OCI-LY1 (cell line): ENCODE measurements around the gene BABAM1.

Experiments
- CTCF ChIP-seq: fragments of 200-600 bp; sonication (generic), shearing (Covaris generic); IDR thresholded peaks from 2 replicates; pipeline ENCODE4 v1.5.1; 2017; ENCODE audit warnings: mild to moderate bottlenecking, antibody characterized with exemption, low read length, moderate library complexity, mixed read lengths
- EZH2 ChIP-seq: fragments of 200-600 bp; sonication (generic), shearing (Covaris generic); IDR thresholded peaks from 2 replicates; pipeline ENCODE4 v1.8.0; 2017; ENCODE audit warnings: borderline replicate concordance, mixed run types, mild to moderate bottlenecking, antibody characterized with exemption, low read length, moderate library complexity, mixed read lengths

DNA sequence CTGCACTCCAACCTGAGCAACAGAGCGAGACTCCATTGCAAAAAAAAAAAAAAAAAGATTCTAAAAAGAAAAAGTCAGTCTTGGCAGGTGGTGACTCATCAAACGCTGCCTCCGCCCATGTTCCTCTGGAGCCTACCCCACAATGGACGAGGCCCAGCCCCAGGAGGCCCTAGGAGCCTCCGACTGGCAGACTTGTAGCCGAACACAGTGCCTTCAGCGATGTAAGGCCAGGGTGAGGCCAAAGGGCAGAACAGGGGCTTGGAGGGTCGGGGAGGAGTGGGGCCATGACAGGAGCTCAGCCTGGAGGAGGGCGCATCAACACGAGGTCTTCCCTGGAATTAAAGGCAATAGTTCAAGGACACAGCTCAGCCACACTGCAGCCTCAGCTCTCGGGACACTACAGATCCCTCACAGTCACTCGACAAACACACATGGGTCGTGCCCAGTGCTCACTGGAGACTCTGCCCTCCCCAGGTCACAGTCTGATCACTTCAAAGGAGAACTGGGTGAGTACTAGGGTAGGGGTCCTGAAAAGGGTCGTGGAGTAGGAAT, 47.0 kb upstream of the BABAM1 start:
- no peak for TF ChIP-seq CTCF
- TF ChIP-seq EZH2: no peak
